ENCODE measurements around the gene HELZ.

Gene HELZ

GRCh38 chr17:67152824-67153223 lies 92.2 kb downstream of the HELZ start:
- no peaks in the 10 kb centered on the region; the same call in 1 of the 2 replicates for H3K4me1 ChIP-seq (ENCODE audit: control insufficient read depth, insufficient read depth, low read length)
- H3K4me3 ChIP-seq (ENCODE audit: low read depth, low read length) = no peak overlapping the region
- CTCF ChIA-PET = interaction anchor here (0.6 kb wide), 1 partner anchor 952 kb away, joined by 3 read pairs; no protein-coding TSS in a partner anchor
- TF ChIP-seq SCRT2 (tag by site-specific recombination; IDR thresholded peaks at IDR 0.05) (no peak), KLF9 (tag by site-specific recombination; IDR thresholded peaks at IDR 0.05; ENCODE audit: low read depth) (no peak), ZNF776 (tag by site-specific recombination; IDR thresholded peaks at IDR 0.05; ENCODE audit: borderline replicate concordance) (no peak), ZNF660 (tag by site-specific recombination; IDR thresholded peaks at IDR 0.05) (no peak), ZNF24 (tag by site-specific recombination; IDR thresholded peaks at IDR 0.05) (no peak), ZNF561 (tag by site-specific recombination; IDR thresholded peaks at IDR 0.05; ENCODE audit: borderline replicate concordance) (no peak), ZNF341 (tag by site-specific recombination; IDR thresholded peaks at IDR 0.05; ENCODE audit: low read depth) (no peak), ZNF48 (tag by site-specific recombination; IDR thresholded peaks at IDR 0.05) (no peak), ZNF274 (IDR thresholded peaks at IDR 0.05; ENCODE audit: low read length) (no peak), ZNF274 (tag by site-specific recombination; IDR thresholded peaks at IDR 0.05; ENCODE audit: borderline replicate concordance) (no peak), ZNF140 (tag by site-specific recombination; IDR thresholded peaks at IDR 0.05) (no peak), ZNF837 (tag by site-specific recombination; IDR thresholded peaks at IDR 0.05) (no peak), ZNF324 (tag by site-specific recombination; IDR thresholded peaks at IDR 0.05) (no peak), ZNF112 (tag by site-specific recombination; IDR thresholded peaks at IDR 0.05) (no peak), ZNF514 (tag by site-specific recombination; IDR thresholded peaks at IDR 0.05) (no peak)
- TF ChIP-seq, protein P1, sequence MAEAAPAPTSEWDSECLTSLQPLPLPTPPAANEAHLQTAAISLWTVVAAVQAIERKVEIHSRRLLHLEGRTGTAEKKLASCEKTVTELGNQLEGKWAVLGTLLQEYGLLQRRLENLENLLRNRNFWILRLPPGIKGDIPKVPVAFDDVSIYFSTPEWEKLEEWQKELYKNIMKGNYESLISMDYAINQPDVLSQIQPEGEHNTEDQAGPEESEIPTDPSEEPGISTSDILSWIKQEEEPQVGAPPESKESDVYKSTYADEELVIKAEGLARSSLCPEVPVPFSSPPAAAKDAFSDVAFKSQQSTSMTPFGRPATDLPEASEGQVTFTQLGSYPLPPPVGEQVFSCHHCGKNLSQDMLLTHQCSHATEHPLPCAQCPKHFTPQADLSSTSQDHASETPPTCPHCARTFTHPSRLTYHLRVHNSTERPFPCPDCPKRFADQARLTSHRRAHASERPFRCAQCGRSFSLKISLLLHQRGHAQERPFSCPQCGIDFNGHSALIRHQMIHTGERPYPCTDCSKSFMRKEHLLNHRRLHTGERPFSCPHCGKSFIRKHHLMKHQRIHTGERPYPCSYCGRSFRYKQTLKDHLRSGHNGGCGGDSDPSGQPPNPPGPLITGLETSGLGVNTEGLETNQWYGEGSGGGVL (tag by site-specific recombination; IDR thresholded peaks at IDR 0.05) = no peak
- TF ChIP-seq, protein P2, sequence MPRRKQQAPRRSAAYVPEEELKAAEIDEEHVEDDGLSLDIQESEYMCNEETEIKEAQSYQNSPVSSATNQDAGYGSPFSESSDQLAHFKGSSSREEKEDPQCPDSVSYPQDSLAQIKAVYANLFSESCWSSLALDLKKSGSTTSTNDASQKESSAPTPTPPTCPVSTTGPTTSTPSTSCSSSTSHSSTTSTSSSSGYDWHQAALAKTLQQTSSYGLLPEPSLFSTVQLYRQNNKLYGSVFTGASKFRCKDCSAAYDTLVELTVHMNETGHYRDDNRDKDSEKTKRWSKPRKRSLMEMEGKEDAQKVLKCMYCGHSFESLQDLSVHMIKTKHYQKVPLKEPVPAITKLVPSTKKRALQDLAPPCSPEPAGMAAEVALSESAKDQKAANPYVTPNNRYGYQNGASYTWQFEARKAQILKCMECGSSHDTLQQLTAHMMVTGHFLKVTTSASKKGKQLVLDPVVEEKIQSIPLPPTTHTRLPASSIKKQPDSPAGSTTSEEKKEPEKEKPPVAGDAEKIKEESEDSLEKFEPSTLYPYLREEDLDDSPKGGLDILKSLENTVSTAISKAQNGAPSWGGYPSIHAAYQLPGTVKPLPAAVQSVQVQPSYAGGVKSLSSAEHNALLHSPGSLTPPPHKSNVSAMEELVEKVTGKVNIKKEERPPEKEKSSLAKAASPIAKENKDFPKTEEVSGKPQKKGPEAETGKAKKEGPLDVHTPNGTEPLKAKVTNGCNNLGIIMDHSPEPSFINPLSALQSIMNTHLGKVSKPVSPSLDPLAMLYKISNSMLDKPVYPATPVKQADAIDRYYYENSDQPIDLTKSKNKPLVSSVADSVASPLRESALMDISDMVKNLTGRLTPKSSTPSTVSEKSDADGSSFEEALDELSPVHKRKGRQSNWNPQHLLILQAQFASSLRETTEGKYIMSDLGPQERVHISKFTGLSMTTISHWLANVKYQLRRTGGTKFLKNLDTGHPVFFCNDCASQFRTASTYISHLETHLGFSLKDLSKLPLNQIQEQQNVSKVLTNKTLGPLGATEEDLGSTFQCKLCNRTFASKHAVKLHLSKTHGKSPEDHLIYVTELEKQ (tag by site-specific recombination; IDR thresholded peaks at IDR 0.05; ENCODE audit: borderline replicate concordance) = no peak
- POLR2A ChIA-PET = interaction anchor here (0.5 kb wide), 1 partner anchor 559 kb away, joined by 4 read pairs; no protein-coding TSS in a partner anchor
- H3K36me3 ChIP-seq (ENCODE audit: control insufficient read depth in 2 of 2, insufficient read depth in 1 of 2, low read length in 2 of 2) = peaks cover 24 to 59% of the 10 kb centered on the region in 2 experiments
- no peaks in the 10 kb centered on the region for H3K9me3 ChIP-seq (ENCODE audit: control insufficient read depth, insufficient read depth, low read depth, low read length)
- H3K27ac ChIP-seq (ENCODE audit: extremely low read depth, low read depth, low read length) = no peak overlapping the region

- Histone ChIP-seq H3K4me3 (ENCODE audit: low read depth, low read length) (no peak overlapping the region), H3K27ac (ENCODE audit: extremely low read depth, low read depth, low read length) (no peak overlapping the region), H3K36me3 (ENCODE audit: control insufficient read depth in 2 of 2, insufficient read depth in 1 of 2, low read length in 2 of 2) (peaks cover 33 to 67% of the 10 kb centered on the region in 2 experiments), H3K4me1 (ENCODE audit: control insufficient read depth, insufficient read depth, low read length) (no peaks in the 10 kb centered on the region; the same call in 1 of the 2 replicates), H3K9me3 (ENCODE audit: control insufficient read depth, insufficient read depth, low read depth, low read length) (no peaks in the 10 kb centered on the region)
- CTCF ChIA-PET = no interaction called here
- POLR2A ChIA-PET = no interaction called here
- TF ChIP-seq RBAK (tag by site-specific recombination; IDR thresholded peaks at IDR 0.05) (no peak), ZNF24 (tag by site-specific recombination; IDR thresholded peaks at IDR 0.05) (no peak), ZNF571 (tag by site-specific recombination; IDR thresholded peaks at IDR 0.05) (no peak), ZNF37A (tag by site-specific recombination; IDR thresholded peaks at IDR 0.05) (no peak), ZNF16 (tag by site-specific recombination; IDR thresholded peaks at IDR 0.05; ENCODE audit: low read depth) (no peak), ZNF280D (tag by site-specific recombination; IDR thresholded peaks at IDR 0.05) (no peak), ZNF324 (tag by site-specific recombination; IDR thresholded peaks at IDR 0.05) (no peak), ZNF362 (tag by site-specific recombination; IDR thresholded peaks at IDR 0.05) (no peak)
- TF ChIP-seq, protein P2 (tag by site-specific recombination; IDR thresholded peaks at IDR 0.05; ENCODE audit: borderline replicate concordance) = no peak
Measured at GRCh38 chr17:67151717-67152116, 93.3 kb downstream of the HELZ start.
